SU-DHL-6 (cell line): Measurements from ENCODE around the gene COX6B1.
A peak's percentile ranks its signal among the peaks of the same experiment; 100 is the strongest.

Source experiments
- H2AFZ ChIP-seq: fragments of 200-600 bp; sonication (generic); 2 replicates; pipeline ENCODE4 v1.6.1; 2014; ENCODE audit warnings: low read depth, mild to moderate bottlenecking, moderate library complexity, mixed read lengths, antibody characterized with exemption, low read length; ENCODE audit not compliant: severe bottlenecking
- H3F3A ChIP-seq: fragments of 200-600 bp; shearing (Covaris generic); 2 replicates; pipeline ENCODE4 v1.6.0; 2016; ENCODE audit warnings: antibody characterized with exemption, mild to moderate bottlenecking; ENCODE audit not compliant: insufficient read depth
- H3K27ac ChIP-seq: fragments of 200-600 bp; sonication (generic); 2 replicates; pipeline ENCODE4 v1.5.1; 2016; ENCODE audit warnings: low read depth, mild to moderate bottlenecking, low read length, moderate library complexity, mixed read lengths
- H3K27me3 ChIP-seq: fragments of 200-600 bp; sonication (generic), shearing (Covaris generic); 2 replicates; pipeline ENCODE4 v1.6.0; 2014; ENCODE audit warnings: mild to moderate bottlenecking, low read length
- H3K36me3 ChIP-seq: fragments of 200-600 bp; sonication (generic); 2 replicates; pipeline ENCODE4 v1.6.1; 2014; ENCODE audit warnings: mild to moderate bottlenecking, low read length, mixed read lengths
- H3K4me2 ChIP-seq: fragments of 300-600, 200-600 bp; shearing (Covaris generic), sonication (generic); 2 replicates; pipeline ENCODE4 v1.6.0; 2014; ENCODE audit warnings: low read length, low read depth, mild to moderate bottlenecking; ENCODE audit not compliant: poor library complexity, severe bottlenecking
- H3K4me3 ChIP-seq: fragments of 200-600 bp; sonication (generic); 2 replicates; pipeline ENCODE4 v1.5.1; 2014; ENCODE audit warnings: antibody characterized with exemption, low read length, mild to moderate bottlenecking, mixed read lengths; ENCODE audit not compliant: insufficient read depth, poor library complexity, severe bottlenecking
- H3K79me2 ChIP-seq: fragments of 200-600 bp; sonication (generic); 2 replicates; pipeline ENCODE4 v1.6.1; 2014; ENCODE audit warnings: mild to moderate bottlenecking, low read length, moderate library complexity; ENCODE audit not compliant: insufficient read depth
- H3K9ac ChIP-seq: fragments of 200-600 bp; sonication (generic); 2 replicates; pipeline ENCODE4 v1.7.0; 2014; ENCODE audit warnings: mild to moderate bottlenecking, low read length
- H3K9me2 ChIP-seq: fragments of 200-600 bp; sonication (generic); replicated peaks from 2 replicates; pipeline ENCODE4 v1.6.1; 2014; ENCODE audit warnings: low read length; ENCODE audit not compliant: insufficient read depth
- H3K9me3 ChIP-seq: fragments of 200-600 bp; sonication (generic); 2 replicates; pipeline ENCODE4 v1.6.1; 2014; ENCODE audit warnings: low read length, mixed read lengths; ENCODE audit not compliant: insufficient read depth
- H4K20me1 ChIP-seq: fragments of 200-600 bp; sonication (generic); 2 replicates; pipeline ENCODE4 v1.6.1; 2014; ENCODE audit warnings: low read depth, mild to moderate bottlenecking, antibody characterized with exemption, low read length, moderate library complexity, mixed read lengths
- CTCF ChIP-seq: fragments of 200-600 bp; sonication (generic); IDR thresholded peaks from one replicate; pipeline ENCODE4 v1.5.1; 2017; ENCODE audit warnings: antibody characterized with exemption, mild to moderate bottlenecking, low read length, moderate library complexity; ENCODE audit not compliant: insufficient read depth, poor library complexity, severe bottlenecking
- EZH2phosphoT487 ChIP-seq: fragments of 200-600 bp; sonication (generic), shearing (Covaris generic); conservative IDR thresholded peaks from 2 replicates; pipeline ENCODE4 v1.6.1; 2018; ENCODE audit warnings: mild to moderate bottlenecking, antibody characterized with exemption, low read length, moderate library complexity, mixed read lengths

The COX6B1 gene

GRCh38 chr19:35693422-35693821 is 45.3 kb downstream of the COX6B1 start:
- H3K9me2 ChIP-seq: no peaks in the 10 kb centered on the region
- H3K79me2 ChIP-seq: no peaks in the 10 kb centered on the region
- H3K9ac ChIP-seq: no peak overlapping the region

GRCh38 chr19:35693835-35694599 is 45.9 kb downstream of the COX6B1 start:
- Histone ChIP-seq H3F3A (no peaks in the 10 kb centered on the region), H3K79me2 (no peaks in the 10 kb centered on the region), H3K9ac (no peak overlapping the region), H3K36me3 (no peaks in the 10 kb centered on the region), H3K9me2 (no peaks in the 10 kb centered on the region), H3K27ac (no peak overlapping the region), H3K9me3 (no peaks in the 10 kb centered on the region), H4K20me1 (no peaks in the 10 kb centered on the region), H2AFZ (no peak overlapping the region), H3K27me3 (no peaks in the 10 kb centered on the region), H3K4me3 (no peak overlapping the region), H3K4me2 (no peak overlapping the region)
- TF ChIP-seq EZH2phosphoT487: no peak
- TF ChIP-seq CTCF: peak; percentile 95

More at GRCh38 chr19:35693422-35693821, 45.3 kb downstream of the COX6B1 start:
- Histone ChIP-seq H4K20me1 (no peaks in the 10 kb centered on the region), H3K4me2 (no peak overlapping the region), H3F3A (no peaks in the 10 kb centered on the region), H3K27ac (no peak overlapping the region), H3K4me3 (no peak overlapping the region), H3K27me3 (no peaks in the 10 kb centered on the region), H2AFZ (no peak overlapping the region), H3K9me3 (no peaks in the 10 kb centered on the region), H3K36me3 (no peaks in the 10 kb centered on the region)
- TF ChIP-seq EZH2phosphoT487 (no peak), CTCF (no peak)

DNA sequence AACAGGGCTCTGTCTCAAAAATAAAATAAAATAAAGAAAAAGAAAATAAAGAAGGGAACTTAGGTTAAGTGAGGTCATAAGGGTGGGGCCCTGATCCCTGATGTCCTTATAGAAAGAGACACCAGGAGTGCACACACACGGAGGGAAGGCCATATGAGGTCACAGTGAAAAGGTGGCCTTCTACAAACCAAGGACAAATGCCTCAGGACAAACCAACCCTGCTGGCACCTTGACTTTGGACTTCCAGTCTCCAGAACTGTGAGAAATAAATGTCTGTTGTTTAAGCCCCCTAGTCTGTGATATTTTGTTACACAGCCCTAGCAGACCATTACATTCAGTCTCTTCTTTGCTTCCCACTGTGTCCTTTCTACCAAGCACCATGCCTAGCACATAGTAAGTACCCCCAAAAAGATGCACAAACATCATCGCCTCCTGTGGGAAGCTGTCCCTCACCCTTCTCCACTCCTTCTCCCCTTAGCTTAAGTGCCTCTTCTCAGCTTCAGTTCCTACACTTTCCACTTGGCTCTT is 47.8 kb downstream of the COX6B1 start:
- no peak overlapping the region for H3K4me3 ChIP-seq
- TF ChIP-seq CTCF (no peak), EZH2phosphoT487 (no peak)
- H3K9ac ChIP-seq: no peak overlapping the region
- no peaks in the 10 kb centered on the region for H4K20me1 ChIP-seq
- no peaks in the 10 kb centered on the region for H3K36me3 ChIP-seq
- H3K9me2 ChIP-seq: no peaks in the 10 kb centered on the region
- H3K27ac ChIP-seq: no peak overlapping the region
- no peaks in the 10 kb centered on the region for H3K27me3 ChIP-seq
- no peak overlapping the region for H2AFZ ChIP-seq
- H3F3A ChIP-seq: no peaks in the 10 kb centered on the region
- H3K79me2 ChIP-seq: no peaks in the 10 kb centered on the region
- H3K9me3 ChIP-seq: no peaks in the 10 kb centered on the region
- no peak overlapping the region for H3K4me2 ChIP-seq
